GM18909 (cell line): ENCODE data around the gene ZSCAN5A.
"Not testable (repeated sequence)": the region's sequence is repeated elsewhere in the genome, so short reads cannot be mapped to it uniquely, and the experiment has no call there.

ENCODE experiments used
- ATAC-seq: cut with Tn5 transposase; IDR thresholded peaks from one replicate; pipeline ENCODE4 v1.9.1; 2021; ENCODE audit warnings: mild to moderate bottlenecking; ENCODE audit not compliant: unreplicated experiment, poor library complexity

ZSCAN5A gene

DNA sequence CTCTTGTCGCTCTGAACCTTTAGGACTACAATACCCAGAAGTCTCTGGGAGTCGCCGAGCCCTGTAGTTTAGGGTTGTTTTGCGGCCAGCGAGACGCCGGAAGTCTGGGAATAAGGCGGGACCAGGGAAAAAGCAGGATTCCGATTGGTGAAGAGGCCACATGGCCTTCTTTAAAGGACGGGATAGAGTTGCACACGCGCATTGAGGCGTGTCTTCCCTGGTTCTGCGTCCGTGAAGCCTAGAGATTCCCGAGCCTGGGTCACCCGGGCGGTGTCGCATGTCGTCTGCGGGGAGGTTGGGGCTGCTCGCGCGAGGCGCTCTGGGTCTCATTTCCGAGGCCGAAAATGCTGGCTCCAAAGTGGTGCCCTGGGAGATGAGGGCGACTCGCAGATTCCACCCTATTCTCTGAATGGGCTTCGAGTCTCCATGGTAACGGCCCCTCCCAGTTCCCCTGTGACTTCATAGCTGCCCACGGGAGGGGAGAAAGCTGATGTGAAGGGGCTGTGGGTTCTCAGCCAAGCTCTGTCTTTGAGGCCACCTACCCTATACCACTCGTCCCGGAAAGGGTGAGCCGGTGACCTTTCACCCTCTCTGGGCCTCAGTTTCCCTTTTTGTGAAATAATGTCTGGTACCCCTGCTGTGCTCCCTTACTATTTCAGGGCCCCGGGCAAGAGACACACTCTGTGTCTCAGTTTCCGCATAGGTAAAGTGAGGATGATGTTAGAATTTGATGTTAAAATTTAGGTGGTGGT is 614 bp upstream of the ZSCAN5A start:
- ATAC-seq = peak; percentile 84

DNA sequence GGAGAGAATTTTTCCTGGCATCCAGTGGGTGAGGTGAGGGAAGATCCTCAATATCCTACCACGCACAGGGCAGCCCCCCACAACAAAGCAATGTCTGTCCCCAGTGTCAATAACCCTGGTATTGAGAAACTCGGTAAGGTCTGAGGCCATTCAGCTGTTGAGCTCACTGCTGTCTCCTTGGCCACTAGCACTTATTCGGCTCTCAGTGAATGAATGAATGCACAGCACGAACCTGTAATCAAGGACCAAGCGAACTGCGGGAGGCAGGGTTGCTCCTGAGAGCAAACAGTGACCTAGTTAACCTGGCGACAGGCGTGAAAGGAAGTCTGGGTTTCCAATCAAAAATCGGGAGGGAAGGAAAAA is 640 bp downstream of the ZSCAN5A start:
- ATAC-seq = peak; percentile 9

DNA sequence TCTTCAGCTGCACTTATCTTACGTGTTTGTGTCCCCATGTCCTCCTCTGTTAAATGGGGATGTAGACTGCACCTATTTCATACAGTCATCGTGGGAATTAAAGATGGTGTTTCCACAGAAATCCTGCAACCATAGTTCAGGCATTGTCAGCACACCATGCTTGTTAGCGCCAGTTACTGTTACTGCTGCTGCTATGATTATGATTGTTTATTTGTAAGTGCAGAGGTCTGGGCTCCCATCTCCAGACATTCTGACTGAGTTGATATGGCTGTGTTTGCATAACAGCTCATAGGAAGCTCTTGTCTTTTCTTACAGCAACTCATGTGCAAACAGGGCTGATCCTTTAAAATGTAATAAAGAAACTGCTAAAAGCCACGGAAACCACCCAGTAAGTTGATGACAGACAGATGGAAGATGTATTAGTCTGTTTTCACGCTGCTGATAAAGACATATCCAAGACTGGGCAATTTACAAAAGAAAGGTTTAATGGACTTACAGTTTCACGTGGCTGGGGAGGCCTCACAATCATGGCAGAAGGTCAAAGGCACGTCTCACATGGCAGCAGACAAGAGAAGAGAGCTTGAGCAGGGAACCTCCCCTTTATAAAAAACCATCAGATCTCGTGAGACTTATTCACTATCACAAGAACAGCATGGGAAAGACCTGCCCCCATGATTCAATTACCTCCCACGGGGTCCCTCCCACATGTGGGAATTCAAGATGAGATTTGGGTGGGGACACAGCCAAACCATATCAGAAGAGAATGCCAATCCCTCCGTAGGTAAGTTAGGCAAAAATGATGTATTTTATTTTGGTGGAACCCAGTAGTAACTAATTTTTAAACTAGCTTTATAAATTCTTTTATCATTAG is 1.6 kb downstream of the ZSCAN5A start:
- no peak for ATAC-seq

DNA sequence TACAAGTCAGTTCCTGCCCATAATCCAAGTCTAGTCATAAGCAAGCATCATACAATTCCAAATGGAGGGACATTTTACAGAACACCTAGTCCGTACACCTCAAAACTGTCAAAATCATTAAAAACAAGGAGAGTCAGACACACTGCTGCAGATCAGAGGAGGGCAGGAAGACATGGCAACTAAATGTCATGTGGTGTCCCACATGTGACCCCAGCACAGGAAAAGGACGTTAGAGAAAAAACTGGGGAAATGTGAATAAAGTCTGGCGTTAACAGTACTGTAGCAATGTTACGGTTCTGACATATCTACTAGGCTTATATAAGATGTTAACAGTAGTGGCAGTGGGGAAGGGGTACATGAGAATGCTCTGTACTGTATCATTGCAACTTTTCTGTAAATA is 2.3 kb downstream of the ZSCAN5A start:
- ATAC-seq = no peak

DNA sequence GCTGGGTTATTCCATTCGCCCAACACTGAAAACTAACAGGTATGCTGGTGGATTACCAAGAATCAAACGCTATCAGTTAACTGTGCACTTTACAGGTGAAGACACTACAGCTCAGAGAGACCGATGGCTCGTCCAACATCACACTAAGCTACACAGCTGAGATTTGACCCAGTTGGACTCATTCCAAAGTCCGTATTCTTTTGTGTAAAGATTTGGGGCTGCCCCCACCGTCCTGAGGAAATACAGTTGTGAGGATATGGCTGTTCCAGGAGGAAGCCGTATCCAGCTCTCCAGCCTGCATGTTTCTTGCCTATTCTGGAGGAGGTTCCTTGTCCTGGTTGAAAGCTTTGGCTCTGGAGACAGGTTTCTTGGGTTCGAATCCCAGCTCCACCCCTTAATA is 4.2 kb downstream of the ZSCAN5A start:
- no peak for ATAC-seq

DNA sequence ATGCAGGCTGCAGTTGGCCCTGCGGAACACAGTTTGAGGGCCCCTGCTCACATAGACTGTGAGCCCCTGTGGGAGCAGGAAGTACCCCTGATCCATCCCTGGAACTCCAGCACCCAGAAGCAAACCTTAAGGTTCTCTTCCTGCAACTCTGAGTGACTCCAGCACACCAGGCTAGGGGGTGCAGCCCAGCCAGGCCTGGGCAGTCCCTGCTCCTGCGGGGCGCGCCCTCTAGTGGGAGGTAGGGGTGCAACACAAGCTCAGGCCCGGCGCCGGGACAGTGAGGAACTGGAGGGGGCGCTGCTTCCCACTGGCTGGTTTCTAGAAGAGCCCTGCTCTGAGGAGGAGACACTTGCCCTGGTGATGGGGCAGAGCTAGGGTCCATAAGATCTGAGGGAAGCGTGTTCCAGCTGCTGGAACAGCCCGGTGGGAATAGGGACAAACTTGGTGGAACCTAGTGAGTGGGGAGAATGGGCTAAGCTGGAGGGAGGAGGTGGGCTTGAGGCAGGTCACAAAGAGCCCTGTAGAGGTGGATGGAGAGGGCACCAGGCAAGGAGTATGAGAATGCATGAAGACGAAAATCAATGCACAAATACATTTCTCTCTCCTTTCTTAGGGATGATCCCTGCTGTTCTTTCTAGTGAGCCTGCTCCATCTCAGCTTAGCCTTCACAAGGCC is 5.0 kb downstream of the ZSCAN5A start:
- peak; percentile 36 for ATAC-seq

DNA sequence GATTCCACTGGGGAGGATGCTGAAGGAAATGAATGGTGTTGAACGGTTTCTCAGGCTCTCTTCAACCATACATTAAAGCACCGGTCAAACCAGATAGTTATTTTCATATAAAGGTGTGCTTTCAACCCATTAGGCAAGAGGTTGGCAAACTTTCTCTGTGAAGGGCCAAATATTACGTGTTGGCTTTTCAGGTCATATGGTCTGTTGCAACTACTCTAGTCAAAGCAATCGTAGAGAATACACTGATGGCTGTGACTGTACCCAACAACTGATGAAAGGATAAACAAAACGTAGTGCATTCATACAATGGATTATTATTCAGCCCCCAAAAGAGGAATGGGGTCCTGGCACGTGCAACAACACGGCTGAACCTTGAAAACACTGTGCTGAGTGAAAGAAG is 5.8 kb downstream of the ZSCAN5A start:
- ATAC-seq = no peak

DNA sequence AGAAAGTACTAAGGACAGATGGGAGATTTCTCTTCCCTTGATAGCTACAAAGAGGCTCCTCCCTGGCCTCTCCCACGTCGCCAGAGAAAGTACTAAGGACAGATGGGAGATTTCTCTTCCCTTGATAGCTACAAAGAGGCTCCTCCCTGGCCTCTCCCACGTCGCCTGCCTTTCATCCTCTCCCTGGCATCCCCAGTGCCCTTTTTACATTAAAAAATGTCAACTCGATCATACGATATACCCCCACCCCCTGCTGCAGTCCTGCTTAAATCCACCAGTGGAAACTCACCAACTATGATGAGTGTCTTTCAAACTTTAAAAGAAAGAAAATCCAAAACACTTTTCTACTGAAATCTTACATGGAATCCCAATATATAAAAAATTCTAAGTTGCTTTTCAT is 7.6 kb downstream of the ZSCAN5A start:
- not testable (repeated sequence) for ATAC-seq

DNA sequence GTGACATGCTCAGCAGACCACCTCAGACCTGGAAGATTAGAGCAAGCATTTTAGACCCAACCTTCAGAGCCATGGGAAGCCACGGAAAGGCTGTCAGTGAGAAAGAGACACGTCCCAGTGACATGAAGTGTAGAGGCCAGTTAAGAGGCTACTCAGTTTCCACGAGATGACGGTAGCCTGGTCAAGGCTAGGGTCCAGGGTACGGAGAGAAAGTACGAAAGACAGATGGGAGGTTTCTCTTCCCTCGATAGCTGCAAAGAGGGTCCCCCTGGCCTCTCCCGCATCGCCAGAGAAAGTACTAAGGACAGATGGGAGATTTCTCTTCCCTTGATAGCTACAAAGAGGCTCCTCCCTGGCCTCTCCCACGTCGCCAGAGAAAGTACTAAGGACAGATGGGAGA is 8.6 kb downstream of the ZSCAN5A start:
- ATAC-seq = no peak

DNA sequence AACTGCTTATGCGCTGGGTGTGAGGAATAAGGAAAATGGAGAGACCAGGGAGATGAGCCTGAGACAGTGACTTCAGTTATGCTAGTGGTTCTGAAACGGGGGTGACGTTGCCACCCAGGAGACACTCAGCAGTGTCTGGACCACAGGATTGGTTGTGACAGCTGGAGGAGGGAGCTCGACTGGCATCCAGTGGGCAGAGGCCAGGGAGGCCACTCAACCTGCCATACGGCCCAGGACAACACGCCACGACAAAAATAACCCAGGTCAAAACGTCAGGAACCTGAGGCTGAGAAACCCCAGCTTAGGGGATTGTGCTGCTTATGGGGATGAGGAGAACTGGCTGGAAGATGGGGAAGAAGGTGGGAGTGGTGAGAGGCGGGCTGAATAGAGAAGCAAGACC is 10.4 kb downstream of the ZSCAN5A start:
- no peak for ATAC-seq

DNA sequence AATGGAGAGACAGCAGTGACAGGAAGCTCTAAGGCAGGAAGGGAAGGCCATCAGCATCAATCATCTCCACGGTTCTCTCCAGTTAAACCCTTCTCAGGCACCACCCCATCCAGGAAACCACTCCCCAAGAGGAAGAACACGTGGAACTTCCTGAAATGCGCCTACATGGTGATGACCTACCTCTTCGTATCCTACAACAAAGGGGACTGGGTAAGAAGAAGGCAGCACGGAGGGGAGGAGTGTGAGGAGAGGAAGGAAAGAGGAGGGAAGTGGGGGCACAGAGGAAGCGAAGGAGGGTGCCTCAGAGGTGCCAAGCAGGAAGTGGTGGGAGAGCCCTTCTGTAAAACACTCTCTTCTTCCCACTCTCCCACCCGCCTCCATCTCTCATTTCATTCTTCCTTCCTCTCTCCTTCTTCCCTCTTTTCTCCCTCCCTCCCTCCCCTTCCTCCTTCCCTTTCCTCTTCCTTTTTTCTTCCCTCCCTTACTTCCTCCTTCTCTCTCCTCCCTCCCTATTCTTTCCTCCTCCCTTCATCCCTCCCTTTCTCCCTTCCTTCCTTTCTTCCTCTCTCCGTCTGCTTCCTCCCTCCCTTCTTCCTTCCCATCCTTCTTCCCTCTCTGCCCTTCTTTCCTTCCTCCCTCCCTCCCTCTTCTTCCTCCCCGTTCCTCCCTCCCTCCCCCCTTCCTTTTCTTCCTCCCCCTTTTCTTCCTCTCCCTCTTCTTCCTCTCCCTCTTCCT is 12.6 kb downstream of the ZSCAN5A start:
- no peak for ATAC-seq

DNA sequence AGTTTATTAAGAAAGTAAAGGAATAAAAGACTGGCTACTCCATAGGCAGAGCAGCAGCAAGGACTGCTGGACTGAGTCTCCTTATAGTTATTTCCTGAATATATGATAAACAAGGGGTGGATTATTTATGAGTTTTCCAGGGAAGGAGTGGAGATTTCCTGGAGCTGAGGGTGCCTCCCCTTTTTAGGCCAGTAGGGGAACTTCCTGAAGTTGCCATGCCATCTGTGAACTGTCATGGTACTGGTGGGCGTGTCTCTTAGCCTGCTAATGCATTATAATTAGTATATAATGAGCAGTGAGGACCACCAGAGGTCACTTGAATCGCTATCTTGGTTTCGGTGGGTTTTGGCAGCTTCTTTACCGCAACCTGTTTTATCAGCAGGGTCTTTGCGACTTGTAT is 13.5 kb downstream of the ZSCAN5A start:
- ATAC-seq = no peak

DNA sequence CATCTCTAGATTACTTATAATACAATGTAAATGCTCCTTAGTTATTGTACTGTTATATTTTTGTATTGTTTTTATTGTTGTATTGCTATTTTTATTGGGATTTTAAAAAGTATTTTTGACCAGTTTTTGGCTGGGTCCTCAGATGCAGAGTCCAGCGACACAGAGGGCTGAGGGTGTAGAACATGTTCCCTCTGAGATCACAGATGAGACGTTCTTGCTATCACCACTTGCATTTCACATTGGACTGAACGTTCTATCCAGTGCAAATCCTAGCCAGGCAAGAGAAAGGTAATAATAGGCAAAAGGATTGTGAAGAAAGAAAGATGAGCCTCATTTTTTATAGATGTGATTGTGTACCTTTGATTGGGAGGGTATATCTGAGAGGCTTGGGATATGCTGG is 15.0 kb downstream of the ZSCAN5A start:
- ATAC-seq = no peak

DNA sequence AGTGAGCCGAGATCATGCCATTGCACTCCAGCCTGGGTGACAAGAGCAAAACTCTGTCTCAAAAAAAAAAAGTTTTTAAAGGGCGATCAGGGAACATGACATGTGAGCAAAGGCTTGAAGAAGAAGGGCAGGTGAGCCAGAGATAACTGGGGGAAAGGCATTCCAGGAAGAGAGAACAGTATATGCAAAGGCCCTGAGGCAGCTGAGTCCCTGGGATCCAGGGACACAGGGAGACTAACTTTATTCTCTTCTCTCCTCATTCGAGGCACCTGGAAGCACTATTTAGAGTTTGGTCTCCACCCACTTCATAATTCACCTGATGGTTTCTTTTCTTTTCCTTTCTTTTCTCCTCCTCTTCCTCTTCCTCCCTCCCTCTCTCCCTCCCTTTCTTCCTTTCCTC is 17.6 kb downstream of the ZSCAN5A start:
- ATAC-seq = no peak

DNA sequence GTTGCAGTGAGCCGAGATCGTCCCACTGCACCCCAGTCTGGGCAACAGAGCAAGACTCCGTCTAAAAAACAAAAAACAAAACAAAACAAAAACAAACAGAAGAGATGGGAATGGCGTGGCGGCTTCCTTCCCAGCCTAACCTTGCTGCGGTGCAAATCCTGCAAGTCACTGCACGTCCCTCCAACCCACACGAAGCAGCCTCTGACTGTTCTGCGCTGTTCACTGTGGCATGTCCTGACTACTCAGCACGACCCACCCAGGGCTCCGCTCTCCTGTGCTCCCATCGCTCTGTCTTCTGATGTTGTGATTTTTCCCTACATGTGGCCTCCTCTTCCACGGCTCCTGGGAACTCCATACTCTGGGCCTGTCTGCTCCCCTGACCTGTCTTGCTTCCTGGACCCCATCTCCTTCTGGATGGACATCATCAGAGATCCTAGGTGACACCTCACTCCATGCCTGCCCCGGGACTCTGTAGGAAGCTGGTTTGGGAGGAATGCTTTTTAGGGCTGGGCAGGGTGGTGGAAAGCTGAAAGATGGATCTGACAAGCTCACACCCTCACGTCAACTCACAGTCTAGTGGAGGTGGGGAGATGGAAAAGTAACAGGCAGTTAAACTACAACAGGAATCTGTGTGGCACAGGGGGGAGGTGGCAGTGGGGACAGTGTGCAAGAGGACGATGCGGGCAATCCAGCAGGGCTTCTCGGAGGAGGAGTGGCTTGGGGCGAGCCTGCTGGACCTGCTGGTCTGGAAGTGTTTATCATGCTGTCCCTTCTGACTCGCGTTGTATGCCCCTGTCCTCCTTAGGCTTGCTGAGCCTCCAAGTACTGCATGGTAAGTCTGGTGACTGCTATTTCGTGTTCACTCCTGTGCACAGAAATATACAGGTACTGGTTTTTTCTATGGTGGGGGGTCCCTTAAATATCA is 18.8 kb downstream of the ZSCAN5A start:
- ATAC-seq = no peak

DNA sequence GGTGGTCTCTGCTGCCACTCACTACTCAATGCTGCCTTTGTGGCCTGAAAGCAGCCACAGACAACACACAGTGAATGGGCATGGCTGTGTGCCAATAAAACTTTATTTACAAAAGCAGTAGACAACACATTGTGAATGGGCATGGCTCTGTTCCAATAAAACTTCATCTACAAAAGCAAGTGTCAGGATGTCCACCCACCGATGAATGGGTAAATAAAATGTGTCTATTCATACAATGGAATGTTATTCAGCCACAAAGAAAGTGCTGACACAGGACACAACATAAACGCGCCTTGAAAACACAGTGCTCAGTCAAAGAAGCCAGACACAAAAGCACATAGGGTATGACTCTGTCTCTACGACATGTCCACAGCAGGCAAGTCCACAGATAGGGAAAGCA is 20.1 kb downstream of the ZSCAN5A start:
- no peak for ATAC-seq

DNA sequence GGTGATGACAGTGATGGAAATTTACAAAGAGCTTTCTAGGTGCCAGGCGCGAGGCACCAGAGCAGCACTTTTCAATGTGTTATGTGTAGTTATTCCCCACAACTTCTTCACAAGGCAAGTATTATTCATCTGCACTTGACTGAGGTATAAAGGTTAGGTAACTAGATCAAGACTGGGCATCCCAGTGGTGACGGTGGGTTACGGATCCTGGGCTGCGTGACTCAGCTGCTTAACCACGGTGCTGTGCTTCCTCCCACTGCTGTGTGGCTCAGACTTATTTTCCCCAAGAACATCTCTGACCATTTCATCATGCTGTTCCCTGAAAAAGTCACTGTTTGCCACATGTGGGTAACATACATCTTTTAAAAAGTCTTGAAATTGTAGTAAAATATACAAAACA is 22.8 kb downstream of the ZSCAN5A start:
- ATAC-seq = no peak

DNA sequence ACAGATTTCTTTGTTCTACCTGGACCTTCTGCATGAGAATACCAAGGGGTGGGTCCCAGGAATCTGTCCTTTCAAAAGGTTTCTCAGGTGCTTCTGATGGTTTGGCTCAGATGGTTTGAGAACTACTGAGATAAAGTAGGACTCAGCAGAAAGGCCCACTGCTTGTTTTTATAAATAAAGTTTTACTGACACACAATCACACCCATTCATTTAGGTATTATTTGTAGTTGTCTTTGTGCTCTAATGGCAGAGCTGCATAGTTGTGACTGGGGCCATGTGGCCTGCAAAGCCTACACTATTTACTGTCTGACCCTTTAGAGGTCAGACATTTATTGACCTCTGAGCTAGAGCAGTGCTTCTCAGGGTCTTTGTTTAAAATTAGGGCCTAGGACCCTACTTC is 24.5 kb downstream of the ZSCAN5A start:
- ATAC-seq = no peak

DNA sequence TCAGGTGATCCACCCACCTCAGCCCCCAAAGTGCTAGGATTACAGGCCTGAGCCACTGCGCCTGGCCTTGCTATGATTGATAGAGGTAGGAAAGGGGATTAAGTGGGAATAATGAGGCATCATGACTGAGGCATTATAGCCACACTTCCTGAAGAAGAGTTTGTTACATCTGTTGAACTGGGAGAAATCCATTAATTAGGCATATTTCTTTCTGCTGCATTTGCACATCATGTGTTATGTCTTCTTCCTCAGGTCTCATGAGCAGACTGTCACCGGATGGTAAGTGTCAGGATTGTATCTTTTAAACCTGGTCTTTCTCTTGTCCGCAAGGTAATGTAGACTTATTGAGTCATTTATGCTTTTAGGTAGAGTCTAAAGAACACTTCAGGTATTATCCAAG is 29.9 kb downstream of the ZSCAN5A start:
- no peak for ATAC-seq

DNA sequence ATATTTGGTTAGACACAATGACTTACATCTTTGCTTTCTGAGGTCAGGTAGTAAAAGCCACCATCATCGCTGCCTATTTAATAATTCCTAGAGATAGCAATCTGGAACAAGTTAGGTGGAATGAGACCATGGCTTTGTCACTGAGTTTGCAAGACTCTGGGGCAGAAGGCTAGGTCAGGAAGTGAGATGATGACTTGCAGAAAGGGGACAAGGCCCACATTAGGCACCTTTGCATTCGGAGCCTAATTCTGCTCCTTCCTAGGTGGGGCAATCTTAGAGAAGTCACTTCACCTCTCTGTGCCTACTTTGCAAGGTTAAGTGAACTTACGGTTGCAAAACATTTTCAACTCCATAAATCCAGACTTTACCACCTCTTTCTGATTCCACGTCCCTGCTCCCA is 31.8 kb downstream of the ZSCAN5A start:
- no peak for ATAC-seq
